ENCODE data around the gene ADPRHL1. TPM values are rescaled to one million over a fixed set of nuclear protein-coding genes. Genes with fewer than 3 reads are reported as not detected.

ADPRHL1 gene
- total and polyA plus RNA-seq, 4 donors = 0.28 to 0.67 (median 0.55) TPM

- no peaks in the 10 kb centered on the region for H3K9me3 ChIP-seq (ENCODE audit: control insufficient read depth in 4 of 4, low read length in 3 of 4)
- no peaks in the 10 kb centered on the region for H3K27me3 ChIP-seq (ENCODE audit: control insufficient read depth in 4 of 4, insufficient read depth in 4 of 4, low read length in 3 of 4)
- TF ChIP-seq ZBTB33 (IDR thresholded peaks at IDR 0.05) (no peak), SP1 (IDR thresholded peaks at IDR 0.05) (no peak), MAX (IDR thresholded peaks at IDR 0.05) (no peak), YY1 (IDR thresholded peaks at IDR 0.05) (no peak), CTCF (IDR thresholded peaks at IDR 0.05; ENCODE audit: low read depth, low read length, missing input control) (no peak), ATF3 (IDR thresholded peaks at IDR 0.05) (no peak), TAF1 (conservative IDR thresholded peaks at IDR 0.05) (no peak), RAD21 (IDR thresholded peaks at IDR 0.05) (no peak), FOXA2 (IDR thresholded peaks at IDR 0.05) (no peak), GABPA (IDR thresholded peaks at IDR 0.05 in 1 of 2, conservative IDR thresholded peaks at IDR 0.05 in 1 of 2) (no peak), HNF4G (IDR thresholded peaks at IDR 0.05) (no peak), RXRA (IDR thresholded peaks at IDR 0.05) (no peak), HNF4A (conservative IDR thresholded peaks at IDR 0.05) (no peak), EGR1 (IDR thresholded peaks at IDR 0.05; ENCODE audit: low read depth in 2 of 2) (no peak), FOXA1 (IDR thresholded peaks at IDR 0.05) (no peak), JUND (IDR thresholded peaks at IDR 0.05) (no peak), REST (IDR thresholded peaks at IDR 0.05) (no peak), NR2F2 (IDR thresholded peaks at IDR 0.05) (no peak)
- no peak overlapping the region for H3K27ac ChIP-seq (ENCODE audit: low read depth in 1 of 2, low read length in 2 of 2)
- no peaks in the 10 kb centered on the region for H3K4me1 ChIP-seq (ENCODE audit: control insufficient read depth in 4 of 4, insufficient read depth in 4 of 4, low read length in 3 of 4)
- no peak overlapping the region for H3K4me3 ChIP-seq (ENCODE audit: low read depth in 1 of 3, low read length in 3 of 3)
- no peak for DNase-seq (ENCODE audit: low spot score)
- H3K36me3 ChIP-seq (ENCODE audit: control insufficient read depth in 4 of 4, insufficient read depth in 3 of 4, low read depth in 1 of 4, low read length in 3 of 4) = no peaks in the 10 kb centered on the region
- WGBS = 94% methylated on average over 15 of the region's 15 CpGs
- H3K9ac ChIP-seq (ENCODE audit: low read depth in 1 of 2, low read length in 2 of 2) = no peak overlapping the region
Measured at GRCh38 chr13:113420232-113420631, 33.1 kb downstream of the ADPRHL1 start.
